A549 (cell line): ENCODE measurements around the gene MRPL27. TPM values are rescaled to one million over a fixed set of nuclear protein-coding genes. Genes with fewer than 3 reads are reported as not detected.

Experiments used
- ATAC-seq, 2 experiments: fragments of 200-7000 bp in 1 of 2; fragments of >200 bp in 1 of 2; cut with Nextera tagmentation in 1 of 2; cut with Tn5 transposase in 1 of 2; 3 replicates each; pipeline versions ENCODE4 v1.8.0 to v1.9.1; 2018 to 2020; ENCODE audit warnings: mild to moderate bottlenecking in 1 of 2, moderate library complexity in 1 of 2
- CTCF ChIA-PET: fragments of 300-600 bp; sonication (Branson Sonifier 250); formaldehyde crosslinking; extraction: SDS; loops from one replicate; lab custom pipeline; 2021; ENCODE audit warnings: antibody characterized with exemption, inconsistent platforms; lab: Yijun Ruan, JAX
- POLR2A ChIA-PET: fragments of 350-600 bp; formaldehyde crosslinking; extraction: SDS; loops from one replicate; lab custom pipeline; 2021; ENCODE audit warnings: antibody characterized with exemption, inconsistent platforms; lab: Yijun Ruan, JAX
- DNase-seq, 2 experiments: peaks; one replicate each; pipeline versions ENCODE4 v3.0.0 to v3.0.0-alpha.2; 2011 to 2016; ENCODE audit warnings: low read depth in 1 of 2, low spot score in 1 of 2
- FAIRE-seq: peaks from 2 replicates; lab custom pipeline; 2011; peaks lifted over from hg19 to GRCh38; lab: Jason Lieb, UNC
- H3K27ac ChIP-seq, 2 experiments: fragments of >200 bp; sonication (Bioruptor Twin); formaldehyde crosslinking; 3 replicates each; pipeline ENCODE4 v1.5.1; 2016 to 2017
- H3K4me1 ChIP-seq: fragments of >200 bp; sonication (Bioruptor Twin); formaldehyde crosslinking; 3 replicates; pipeline ENCODE4 v1.6.1; 2016
- H3K4me2 ChIP-seq: fragments of >200 bp; sonication (Bioruptor Twin); formaldehyde crosslinking; 3 replicates; pipeline ENCODE4 v1.6.1; 2016
- H3K4me3 ChIP-seq: fragments of >200 bp; sonication (Bioruptor Twin); formaldehyde crosslinking; 3 replicates; pipeline ENCODE4 v1.5.1; 2016
- H3K9me3 ChIP-seq: fragments of >200 bp; sonication (Bioruptor Twin); formaldehyde crosslinking; 3 replicates; pipeline ENCODE4 v1.6.1; 2016
- CBX2 ChIP-seq: fragments of 200-600 bp; sonication (generic); IDR thresholded peaks from 2 replicates; pipeline ENCODE4 v1.6.1; 2016; ENCODE audit warnings: low read depth, mild to moderate bottlenecking, borderline replicate concordance
- CHD4 ChIP-seq: fragments of 200-600 bp; sonication (generic); IDR thresholded peaks from 2 replicates; pipeline ENCODE4 v1.6.1; 2016; ENCODE audit warnings: antibody characterized with exemption, mild to moderate bottlenecking, borderline replicate concordance
- FOXS1 ChIP-seq: fragments of 250-450 bp; sonication (Bioruptor Pico); IDR thresholded peaks from 2 replicates; pipeline ENCODE4 v1.5.0; 2020; ENCODE audit warnings: mild to moderate bottlenecking, moderate library complexity
- HDAC2 ChIP-seq: fragments of 200-600 bp; sonication (generic); IDR thresholded peaks from 2 replicates; pipeline ENCODE4 v1.6.1; 2016
- HEYL ChIP-seq: fragments of 250-450 bp; sonication (Bioruptor Pico); IDR thresholded peaks from 2 replicates; pipeline ENCODE4 v1.8.0; 2021; ENCODE audit warnings: mild to moderate bottlenecking, moderate library complexity
- HMGXB4 ChIP-seq: fragments of 250-450 bp; sonication (Bioruptor Pico); IDR thresholded peaks from 2 replicates; pipeline ENCODE4 v1.5.0; 2021; ENCODE audit warnings: mild to moderate bottlenecking, moderate library complexity, borderline replicate concordance
- KDM5A ChIP-seq: fragments of 200-600 bp; sonication (generic); IDR thresholded peaks from 2 replicates; pipeline ENCODE4 v1.6.1; 2016; ENCODE audit warnings: antibody characterized with exemption, mild to moderate bottlenecking
- MAZ ChIP-seq: fragments of 150-350 bp; IDR thresholded peaks from 2 replicates; pipeline ENCODE4 v1.6.1; 2014; ENCODE audit warnings: antibody characterized with exemption, low read depth, low read length, borderline replicate concordance
- PHF8 ChIP-seq: fragments of 200-600 bp; sonication (generic); IDR thresholded peaks from 2 replicates; pipeline ENCODE4 v1.6.1; 2016; ENCODE audit warnings: low read depth, mild to moderate bottlenecking, antibody characterized with exemption, moderate library complexity, borderline replicate concordance
- RAD21 ChIP-seq, 2 experiments: fragments of >200 bp in 1 of 2; sonication (Bioruptor Twin) in 1 of 2; formaldehyde crosslinking in 1 of 2; IDR thresholded peaks in 1 of 2; conservative IDR thresholded peaks in 1 of 2; 2 replicates in 1 of 2; 3 replicates in 1 of 2; pipeline ENCODE4 v1.6.1; 2012 to 2018; ENCODE audit warnings: inconsistent platforms in 1 of 2
- ZSCAN20 ChIP-seq: fragments of 250-450 bp; sonication (Bioruptor Pico); IDR thresholded peaks from 2 replicates; pipeline ENCODE4 v1.8.0; 2022; ENCODE audit warnings: mild to moderate bottlenecking, moderate library complexity
- WGBS: methylation state at CpG from one replicate; pipeline ENCODE4 v1.1.6; 2017; ENCODE audit errors: missing lambda C conversion rate; 5-methylcytosine and 5-hydroxymethylcytosine counted together
- polyA plus RNA-seq, 4 experiments: library from polyadenylated mRNA; depleted of rRNA in 3 of 4; stranded (reverse); fragments of >200 nt; fragmentation: RNase III in 1 of 4; extraction: RNeasy Plus Mini Kit Qiagen cat#74134 plus additional on column Dnase treatment in 1 of 4; gene quantifications; 2 replicates in 3 of 4; 3 replicates in 1 of 4; pipeline ENCODE4 v1.2.3, GENCODE V29; 2011 to 2017
- TF ChIP-seq, protein P1 (sequence below): fragments of 200-600 bp; sonication (generic); IDR thresholded peaks from 2 replicates; pipeline ENCODE4 v1.6.1; 2016; ENCODE audit warnings: antibody characterized with exemption, mild to moderate bottlenecking, moderate library complexity
- TF ChIP-seq, protein P2 (sequence below): fragments of >200 bp; sonication (Bioruptor Twin); formaldehyde crosslinking; IDR thresholded peaks from 3 replicates; pipeline ENCODE4 v1.6.1; 2016
- TF ChIP-seq, protein P3 (sequence below): fragments of 250-450 bp; sonication (Bioruptor Pico); IDR thresholded peaks from 2 replicates; pipeline ENCODE4 v1.5.0; 2020; ENCODE audit warnings: low read depth, mild to moderate bottlenecking, moderate library complexity

The MRPL27 gene
- polyA plus RNA-seq, 2 of the 4 experiments (the other 2 are of a cell fraction) = 149 to 155 TPM

GRCh38 chr17:50322271-50322670 lies 50.7 kb downstream of the MRPL27 start:
- Histone ChIP-seq H3K27ac (no peak overlapping the region), H3K4me1 (no peaks in the 10 kb centered on the region), H3K4me3 (no peak overlapping the region), H3K9me3 (no peaks in the 10 kb centered on the region), H3K4me2 (no peak overlapping the region)
- ATAC-seq = no peak
- POLR2A ChIA-PET = no interaction called here
- no peak for DNase-seq
- TF ChIP-seq KDM5A (no peak), FOXS1 (CRISPR knock-in tag) (no peak), HEYL (CRISPR knock-in tag) (no peak), ZSCAN20 (CRISPR knock-in tag) (no peak), PHF8 (no peak), HDAC2 (no peak), HMGXB4 (CRISPR knock-in tag) (no peak)
- TF ChIP-seq, protein P1, sequence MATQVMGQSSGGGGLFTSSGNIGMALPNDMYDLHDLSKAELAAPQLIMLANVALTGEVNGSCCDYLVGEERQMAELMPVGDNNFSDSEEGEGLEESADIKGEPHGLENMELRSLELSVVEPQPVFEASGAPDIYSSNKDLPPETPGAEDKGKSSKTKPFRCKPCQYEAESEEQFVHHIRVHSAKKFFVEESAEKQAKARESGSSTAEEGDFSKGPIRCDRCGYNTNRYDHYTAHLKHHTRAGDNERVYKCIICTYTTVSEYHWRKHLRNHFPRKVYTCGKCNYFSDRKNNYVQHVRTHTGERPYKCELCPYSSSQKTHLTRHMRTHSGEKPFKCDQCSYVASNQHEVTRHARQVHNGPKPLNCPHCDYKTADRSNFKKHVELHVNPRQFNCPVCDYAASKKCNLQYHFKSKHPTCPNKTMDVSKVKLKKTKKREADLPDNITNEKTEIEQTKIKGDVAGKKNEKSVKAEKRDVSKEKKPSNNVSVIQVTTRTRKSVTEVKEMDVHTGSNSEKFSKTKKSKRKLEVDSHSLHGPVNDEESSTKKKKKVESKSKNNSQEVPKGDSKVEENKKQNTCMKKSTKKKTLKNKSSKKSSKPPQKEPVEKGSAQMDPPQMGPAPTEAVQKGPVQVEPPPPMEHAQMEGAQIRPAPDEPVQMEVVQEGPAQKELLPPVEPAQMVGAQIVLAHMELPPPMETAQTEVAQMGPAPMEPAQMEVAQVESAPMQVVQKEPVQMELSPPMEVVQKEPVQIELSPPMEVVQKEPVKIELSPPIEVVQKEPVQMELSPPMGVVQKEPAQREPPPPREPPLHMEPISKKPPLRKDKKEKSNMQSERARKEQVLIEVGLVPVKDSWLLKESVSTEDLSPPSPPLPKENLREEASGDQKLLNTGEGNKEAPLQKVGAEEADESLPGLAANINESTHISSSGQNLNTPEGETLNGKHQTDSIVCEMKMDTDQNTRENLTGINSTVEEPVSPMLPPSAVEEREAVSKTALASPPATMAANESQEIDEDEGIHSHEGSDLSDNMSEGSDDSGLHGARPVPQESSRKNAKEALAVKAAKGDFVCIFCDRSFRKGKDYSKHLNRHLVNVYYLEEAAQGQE = no peak
- TF ChIP-seq, protein P2, sequence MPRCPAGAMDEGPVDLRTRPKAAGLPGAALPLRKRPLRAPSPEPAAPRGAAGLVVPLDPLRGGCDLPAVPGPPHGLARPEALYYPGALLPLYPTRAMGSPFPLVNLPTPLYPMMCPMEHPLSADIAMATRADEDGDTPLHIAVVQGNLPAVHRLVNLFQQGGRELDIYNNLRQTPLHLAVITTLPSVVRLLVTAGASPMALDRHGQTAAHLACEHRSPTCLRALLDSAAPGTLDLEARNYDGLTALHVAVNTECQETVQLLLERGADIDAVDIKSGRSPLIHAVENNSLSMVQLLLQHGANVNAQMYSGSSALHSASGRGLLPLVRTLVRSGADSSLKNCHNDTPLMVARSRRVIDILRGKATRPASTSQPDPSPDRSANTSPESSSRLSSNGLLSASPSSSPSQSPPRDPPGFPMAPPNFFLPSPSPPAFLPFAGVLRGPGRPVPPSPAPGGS = no peak
- 84% methylated on average over 7 of the region's 7 CpGs for WGBS
- no peak for FAIRE-seq
- CTCF ChIA-PET = interaction anchor here (0.9 to 46.2 kb wide), 4 partner anchors 9 to 42 kb away, joined by 3 to 1256 read pairs (median 6); partner anchors contain the start of gene TMEM92

GRCh38 chr17:50319306-50320004 lies 53.5 kb downstream of the MRPL27 start:
- Histone ChIP-seq H3K4me3 (no peak overlapping the region), H3K4me1 (no peaks in the 10 kb centered on the region), H3K27ac (no peak overlapping the region), H3K9me3 (no peaks in the 10 kb centered on the region), H3K4me2 (no peak overlapping the region)
- ChIA-PET CTCF (interaction anchor here (0.9 to 46.2 kb wide), 8 partner anchors 8 to 205 kb away, joined by 3 to 1256 read pairs (median 4); partner anchors contain the start of genes COL1A1 and TMEM92), POLR2A (no interaction called here)
- no peak for TF ChIP-seq CHD4
- TF ChIP-seq MAZ = no peak
- DNase-seq (no peak), FAIRE-seq (no peak), ATAC-seq (no peak)
- 76% methylated on average over 12 of the region's 12 CpGs for WGBS

- H3K27ac ChIP-seq = no peak overlapping the region
- H3K4me3 ChIP-seq = no peak overlapping the region
- no peaks in the 10 kb centered on the region for H3K4me1 ChIP-seq
- WGBS = 78% methylated on average over 10 of the region's 10 CpGs
- ChIA-PET CTCF (interaction anchor here (0.7 to 46.2 kb wide), 8 partner anchors 10 to 231 kb away, joined by 3 to 1256 read pairs (median 4); partner anchors contain the start of genes COL1A1 and TMEM92), POLR2A (no interaction called here)
- no peak for DNase-seq
- no peak for FAIRE-seq
- 0 out of 6 replicates have a peak, but pooled peaks of 1 of the 2 experiments have one; percentile 19 for ATAC-seq
- TF ChIP-seq, protein P3, sequence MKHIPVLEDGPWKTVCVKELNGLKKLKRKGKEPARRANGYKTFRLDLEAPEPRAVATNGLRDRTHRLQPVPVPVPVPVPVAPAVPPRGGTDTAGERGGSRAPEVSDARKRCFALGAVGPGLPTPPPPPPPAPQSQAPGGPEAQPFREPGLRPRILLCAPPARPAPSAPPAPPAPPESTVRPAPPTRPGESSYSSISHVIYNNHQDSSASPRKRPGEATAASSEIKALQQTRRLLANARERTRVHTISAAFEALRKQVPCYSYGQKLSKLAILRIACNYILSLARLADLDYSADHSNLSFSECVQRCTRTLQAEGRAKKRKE (CRISPR knock-in tag) = no peak
- TF ChIP-seq CBX2 = no peak
- TF ChIP-seq RAD21 (conservative IDR thresholded peaks at IDR 0.05 in 1 of 2, IDR thresholded peaks at IDR 0.05 in 1 of 2) = no peak
- TF ChIP-seq, protein P1 = no peak
- no peak overlapping the region for H3K4me2 ChIP-seq
- no peaks in the 10 kb centered on the region for H3K9me3 ChIP-seq
Measured at GRCh38 chr17:50318501-50319285, 54.3 kb downstream of the MRPL27 start.
